Epithelial cell of proximal tubule (primary cell): ENCODE results near the gene GIMAP1. TPM values are rescaled to one million over a fixed set of nuclear protein-coding genes. Genes with fewer than 3 reads are reported as not detected.
A peak's percentile ranks its signal among the peaks of the same experiment; 100 is the strongest.

ENCODE experiments used
- DNase-seq: peaks from one replicate; pipeline ENCODE4 v3.0.0-alpha.2; 2011; ENCODE audit warnings: low read depth
- H3K4me3 ChIP-seq: 2 replicates; pipeline ENCODE4 v1.5.1; 2011; ENCODE audit warnings: low read depth, mild to moderate bottlenecking, low read length
- total RNA-seq: library from RNA; depleted of rRNA; stranded (reverse); fragments of >200 nt; gene quantifications from 2 replicates; pipeline ENCODE4 v1.2.3, GENCODE V29; 2015
- TF ChIP-seq, protein P1 (sequence below): conservative IDR thresholded peaks from 2 replicates; pipeline ENCODE4 v1.5.1; 2012; ENCODE audit warnings: low read depth, mild to moderate bottlenecking, low read length

The GIMAP1 gene
- total RNA-seq, 1 donor from 2014 or later, result not detected

DNA sequence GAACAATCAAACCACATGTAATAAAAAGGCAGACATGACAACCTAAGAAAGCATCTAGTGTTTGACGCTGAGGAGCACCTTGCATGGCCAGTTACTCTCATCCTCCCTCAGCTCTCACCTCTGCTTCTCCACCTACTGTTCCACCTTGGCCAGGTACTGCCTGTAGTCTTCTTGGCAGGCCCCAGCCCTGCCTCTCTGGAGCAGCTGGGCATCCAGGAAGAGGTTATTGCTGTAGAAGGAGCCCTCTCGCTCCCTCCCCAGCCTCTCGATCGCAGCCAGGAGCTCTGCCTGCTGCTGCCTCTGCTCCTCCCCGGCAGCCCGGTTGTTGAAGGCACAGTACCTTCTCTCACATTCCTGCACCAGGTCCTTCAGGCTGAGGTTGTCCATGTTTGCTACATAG is 30.5 kb downstream of the GIMAP1 start:
- TF ChIP-seq, protein P1, sequence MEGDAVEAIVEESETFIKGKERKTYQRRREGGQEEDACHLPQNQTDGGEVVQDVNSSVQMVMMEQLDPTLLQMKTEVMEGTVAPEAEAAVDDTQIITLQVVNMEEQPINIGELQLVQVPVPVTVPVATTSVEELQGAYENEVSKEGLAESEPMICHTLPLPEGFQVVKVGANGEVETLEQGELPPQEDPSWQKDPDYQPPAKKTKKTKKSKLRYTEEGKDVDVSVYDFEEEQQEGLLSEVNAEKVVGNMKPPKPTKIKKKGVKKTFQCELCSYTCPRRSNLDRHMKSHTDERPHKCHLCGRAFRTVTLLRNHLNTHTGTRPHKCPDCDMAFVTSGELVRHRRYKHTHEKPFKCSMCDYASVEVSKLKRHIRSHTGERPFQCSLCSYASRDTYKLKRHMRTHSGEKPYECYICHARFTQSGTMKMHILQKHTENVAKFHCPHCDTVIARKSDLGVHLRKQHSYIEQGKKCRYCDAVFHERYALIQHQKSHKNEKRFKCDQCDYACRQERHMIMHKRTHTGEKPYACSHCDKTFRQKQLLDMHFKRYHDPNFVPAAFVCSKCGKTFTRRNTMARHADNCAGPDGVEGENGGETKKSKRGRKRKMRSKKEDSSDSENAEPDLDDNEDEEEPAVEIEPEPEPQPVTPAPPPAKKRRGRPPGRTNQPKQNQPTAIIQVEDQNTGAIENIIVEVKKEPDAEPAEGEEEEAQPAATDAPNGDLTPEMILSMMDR, result no peak

DNA sequence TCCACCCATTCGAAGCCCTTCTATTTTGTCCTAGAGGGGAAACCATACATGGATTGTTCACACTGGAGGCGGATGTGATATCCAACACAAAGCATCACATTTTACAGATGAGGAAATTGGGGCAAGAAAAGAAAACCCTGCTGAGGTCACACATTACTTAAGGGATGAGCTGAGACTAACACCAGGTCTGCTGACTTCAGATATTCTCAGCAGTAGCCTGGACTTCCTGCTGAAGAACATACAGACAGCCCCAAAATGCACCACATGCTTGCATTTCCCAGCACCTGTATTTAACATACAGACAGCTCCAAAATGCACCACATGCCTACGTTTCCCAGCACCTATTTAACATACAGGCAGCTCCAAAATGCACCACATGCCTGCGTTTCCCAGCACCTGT is 32.0 kb downstream of the GIMAP1 start:
- no peak for DNase-seq
- TF ChIP-seq, protein P1, result no peak
- H3K4me3 ChIP-seq, result no peak overlapping the region

More for the DNA sequence above, 30.5 kb downstream of the GIMAP1 start:
- no peak overlapping the region for H3K4me3 ChIP-seq
- DNase-seq, result no peak

DNA sequence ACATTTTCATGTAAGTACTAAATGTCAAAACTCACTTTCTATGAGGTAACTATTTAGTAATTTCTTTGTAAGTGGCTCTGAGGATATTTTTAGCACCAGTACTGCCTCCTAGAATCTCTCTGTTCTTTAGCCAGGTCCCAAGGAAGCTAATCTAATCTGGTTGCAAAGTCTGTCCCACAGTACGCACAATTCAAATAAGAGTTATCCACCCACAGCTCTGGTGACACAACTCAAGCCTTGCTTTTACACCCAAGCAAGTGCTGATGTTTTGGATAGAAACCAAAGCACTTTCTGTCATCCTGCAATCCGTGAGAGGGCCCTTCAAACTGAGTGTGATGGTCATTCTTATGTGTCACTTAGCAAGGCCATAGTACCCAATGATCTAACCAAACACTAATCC is 35.3 kb downstream of the GIMAP1 start:
- no peak overlapping the region for H3K4me3 ChIP-seq
- TF ChIP-seq, protein P1, result no peak
- DNase-seq, result no peak

DNA sequence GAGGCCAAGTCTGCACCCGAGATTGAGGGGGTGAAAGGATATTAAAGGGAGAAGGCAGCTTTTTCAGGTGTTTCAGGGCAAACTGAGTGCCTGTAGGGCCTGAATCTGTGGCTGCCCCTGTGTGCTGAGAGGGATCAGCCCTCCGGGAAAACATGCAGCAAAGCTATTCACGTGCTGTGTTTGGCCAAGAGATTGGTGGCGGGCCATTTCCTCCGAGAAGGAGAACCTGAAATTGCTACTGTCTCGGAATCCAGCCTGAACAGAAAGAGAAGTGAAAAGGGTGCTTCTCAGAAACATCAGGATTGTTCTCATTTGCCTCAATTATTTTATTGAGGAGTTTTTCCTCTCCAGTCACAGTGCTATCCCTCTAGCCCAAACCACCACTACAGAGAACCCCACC is 36.8 kb downstream of the GIMAP1 start:
- DNase-seq, result no peak
- TF ChIP-seq, protein P1, result no peak

DNA sequence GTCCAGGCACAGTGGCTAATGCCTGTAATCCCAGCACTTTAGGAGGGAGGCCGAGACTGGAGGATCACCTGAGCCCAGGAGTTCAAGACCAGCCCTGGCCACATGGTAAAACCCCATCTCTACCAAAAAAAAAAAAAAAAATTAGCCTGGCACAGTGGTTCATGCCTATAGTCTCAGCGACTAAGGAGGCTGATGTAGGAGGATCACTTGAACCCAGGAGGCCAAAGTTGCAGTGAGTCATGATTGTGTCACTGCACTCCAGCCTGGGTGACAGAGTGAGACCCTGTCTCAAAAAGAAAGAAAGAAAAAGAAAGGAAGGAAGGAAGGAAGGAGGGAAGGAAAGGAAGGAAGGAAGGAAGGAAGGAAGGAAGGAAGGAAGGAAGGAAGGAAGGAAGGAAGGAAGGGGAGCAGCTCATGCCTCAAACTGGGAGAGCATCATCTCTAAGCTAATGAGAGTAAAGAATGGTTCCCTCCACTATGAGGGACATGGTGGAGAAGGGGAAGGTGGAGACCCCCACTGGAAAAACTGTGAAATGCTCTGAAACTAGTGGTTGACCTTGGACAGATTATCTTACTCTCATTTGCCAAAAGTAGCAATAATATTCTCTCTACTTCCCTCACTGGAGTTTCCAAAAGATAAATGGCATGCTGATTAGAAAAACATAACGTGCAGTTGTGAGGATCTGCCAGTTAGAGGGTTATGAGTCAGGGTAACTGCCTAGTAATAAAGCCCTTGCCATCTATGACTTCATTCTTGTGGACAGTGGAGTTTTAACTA is 37.6 kb downstream of the GIMAP1 start:
- H3K4me3 ChIP-seq, result no peak overlapping the region
- no peak for DNase-seq
- TF ChIP-seq, protein P1, result peak; percentile 42

More for the DNA sequence above, 36.8 kb downstream of the GIMAP1 start:
- H3K4me3 ChIP-seq, result no peak overlapping the region

DNA sequence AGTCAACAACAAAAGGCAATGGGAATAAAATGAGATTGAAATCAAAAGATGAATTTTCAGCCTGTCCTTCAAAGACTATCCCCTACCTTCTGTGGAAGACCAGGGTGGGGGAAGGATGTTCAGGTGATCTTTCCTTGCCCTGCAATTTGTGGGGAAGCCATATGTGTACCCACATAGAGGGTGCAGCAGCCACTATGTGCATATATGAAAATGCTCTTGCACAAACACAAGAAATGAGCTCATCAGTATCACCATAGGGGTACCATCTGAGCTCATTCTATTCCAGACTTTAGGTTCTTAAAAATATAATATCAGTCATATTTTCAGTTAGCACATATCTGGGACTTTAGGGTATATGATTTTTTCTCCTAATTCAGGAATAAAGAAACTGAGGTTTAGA is 38.5 kb downstream of the GIMAP1 start:
- TF ChIP-seq, protein P1, result no peak
- DNase-seq, result no peak
- H3K4me3 ChIP-seq, result no peak overlapping the region
